ENCODE measurements around the gene DNAAF8.

DNAAF8 gene

GRCh38 chr16:4785758-4786433, 51.6 kb downstream of the DNAAF8 start:
- TF ChIP-seq CTCF (conservative IDR thresholded peaks at IDR 0.05; ENCODE audit: low read depth, low read length) = no peak
- no peak overlapping the region for H3K4me3 ChIP-seq (ENCODE audit: low read length)
- DNase-seq (ENCODE audit: low read depth) = no peak

GRCh38 chr16:4787068-4787467, 52.7 kb downstream of the DNAAF8 start:
- TF ChIP-seq CTCF (conservative IDR thresholded peaks at IDR 0.05; ENCODE audit: low read depth, low read length) = no peak
- no peak for DNase-seq (ENCODE audit: low read depth)
- no peak overlapping the region for H3K4me3 ChIP-seq (ENCODE audit: low read length)

- H3K4me3 ChIP-seq (ENCODE audit: low read length) = no peak within 1 kb of the TSS
- TF ChIP-seq CTCF (conservative IDR thresholded peaks at IDR 0.05; ENCODE audit: low read depth, low read length) = no peak
- DNase-seq (ENCODE audit: low read depth) = no peak
Observed at GRCh38 chr16:4787627-4788482, 53.5 kb downstream of the DNAAF8 start, which contains the start of gene SEPTIN12. SEPTIN12 (minus strand) TSS chr16:4788345; CDS start chr16:4787645, 700 bp downstream.

- no peak overlapping the region for H3K4me3 ChIP-seq (ENCODE audit: low read length)
- TF ChIP-seq CTCF (conservative IDR thresholded peaks at IDR 0.05; ENCODE audit: low read depth, low read length) = no peak
- DNase-seq (ENCODE audit: low read depth) = no peak
Observed at GRCh38 chr16:4788489-4788889, 54.2 kb downstream of the DNAAF8 start.

DNA sequence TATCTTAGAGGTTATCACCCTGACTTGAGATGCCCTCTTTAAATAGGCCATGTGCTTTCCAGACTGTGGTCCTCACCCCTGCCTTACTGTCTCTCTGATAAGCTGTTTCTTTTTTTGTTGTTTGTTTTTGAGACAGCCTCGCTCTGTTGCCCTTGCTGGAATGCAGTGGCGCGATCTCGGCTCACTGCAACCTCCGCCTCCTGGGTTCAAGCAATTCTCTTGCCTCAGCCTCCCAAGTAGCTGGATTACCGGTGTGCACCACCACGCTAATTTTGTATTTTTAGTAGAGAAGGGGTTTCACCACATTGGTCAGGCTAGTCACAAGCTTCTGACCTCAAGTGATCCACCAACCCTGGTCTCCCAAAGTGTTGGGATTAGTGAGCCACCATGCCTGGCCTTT, 54.6 kb downstream of the DNAAF8 start:
- no peak for DNase-seq (ENCODE audit: low read depth)
- H3K4me3 ChIP-seq (ENCODE audit: low read length) = no peak overlapping the region
- TF ChIP-seq CTCF (conservative IDR thresholded peaks at IDR 0.05; ENCODE audit: low read depth, low read length) = no peak

GRCh38 chr16:4790261-4790660, 55.9 kb downstream of the DNAAF8 start:
- H3K4me3 ChIP-seq (ENCODE audit: low read length) = no peak overlapping the region
- TF ChIP-seq CTCF (conservative IDR thresholded peaks at IDR 0.05; ENCODE audit: low read depth, low read length) = no peak
- DNase-seq (ENCODE audit: low read depth) = no peak

All from retinal pigment epithelial cell (primary cell).